WTC11 (cell line): ENCODE results near the gene FABP3.

Experiments used
- TF ChIP-seq, protein P1 (sequence below): fragments of 200-600 bp; IDR thresholded peaks from 2 replicates; pipeline ENCODE4 v1.8.0; 2022; ENCODE audit warnings: antibody characterized with exemption
- TF ChIP-seq, protein P2 (sequence below): sonication (generic); formaldehyde crosslinking; IDR thresholded peaks from 2 replicates; pipeline ENCODE4 v1.8.0; 2023; ENCODE audit warnings: missing genetic modification reagents, mild to moderate bottlenecking, borderline replicate concordance
- TF ChIP-seq, protein P3 (sequence below): sonication (generic); formaldehyde crosslinking; IDR thresholded peaks from 2 replicates; pipeline ENCODE4 v1.8.1; 2023; ENCODE audit warnings: mild to moderate bottlenecking, missing genetic modification reagents, moderate library complexity

DNA sequence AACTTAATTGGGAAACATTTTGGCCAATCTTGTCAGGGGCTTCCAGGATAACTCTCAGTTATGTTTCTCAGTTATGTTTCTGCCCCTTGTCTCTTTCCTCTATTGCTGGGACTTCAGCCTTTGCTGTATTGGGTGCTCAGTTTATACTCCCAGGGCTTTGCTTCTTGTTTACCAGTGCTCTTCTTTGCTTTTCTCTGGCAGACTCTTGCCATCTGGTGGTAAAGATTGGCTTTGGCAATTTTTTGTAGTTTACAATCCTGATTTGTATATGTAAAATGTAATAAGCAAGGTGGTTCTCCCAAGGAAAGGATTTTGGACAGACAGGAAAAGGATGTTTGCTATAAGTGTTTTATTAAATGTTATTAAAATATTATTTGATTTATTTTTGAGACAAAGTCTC is 37.9 kb downstream of the FABP3 start:
- TF ChIP-seq, protein P1, sequence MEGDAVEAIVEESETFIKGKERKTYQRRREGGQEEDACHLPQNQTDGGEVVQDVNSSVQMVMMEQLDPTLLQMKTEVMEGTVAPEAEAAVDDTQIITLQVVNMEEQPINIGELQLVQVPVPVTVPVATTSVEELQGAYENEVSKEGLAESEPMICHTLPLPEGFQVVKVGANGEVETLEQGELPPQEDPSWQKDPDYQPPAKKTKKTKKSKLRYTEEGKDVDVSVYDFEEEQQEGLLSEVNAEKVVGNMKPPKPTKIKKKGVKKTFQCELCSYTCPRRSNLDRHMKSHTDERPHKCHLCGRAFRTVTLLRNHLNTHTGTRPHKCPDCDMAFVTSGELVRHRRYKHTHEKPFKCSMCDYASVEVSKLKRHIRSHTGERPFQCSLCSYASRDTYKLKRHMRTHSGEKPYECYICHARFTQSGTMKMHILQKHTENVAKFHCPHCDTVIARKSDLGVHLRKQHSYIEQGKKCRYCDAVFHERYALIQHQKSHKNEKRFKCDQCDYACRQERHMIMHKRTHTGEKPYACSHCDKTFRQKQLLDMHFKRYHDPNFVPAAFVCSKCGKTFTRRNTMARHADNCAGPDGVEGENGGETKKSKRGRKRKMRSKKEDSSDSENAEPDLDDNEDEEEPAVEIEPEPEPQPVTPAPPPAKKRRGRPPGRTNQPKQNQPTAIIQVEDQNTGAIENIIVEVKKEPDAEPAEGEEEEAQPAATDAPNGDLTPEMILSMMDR, result no peak
- TF ChIP-seq, protein P2, sequence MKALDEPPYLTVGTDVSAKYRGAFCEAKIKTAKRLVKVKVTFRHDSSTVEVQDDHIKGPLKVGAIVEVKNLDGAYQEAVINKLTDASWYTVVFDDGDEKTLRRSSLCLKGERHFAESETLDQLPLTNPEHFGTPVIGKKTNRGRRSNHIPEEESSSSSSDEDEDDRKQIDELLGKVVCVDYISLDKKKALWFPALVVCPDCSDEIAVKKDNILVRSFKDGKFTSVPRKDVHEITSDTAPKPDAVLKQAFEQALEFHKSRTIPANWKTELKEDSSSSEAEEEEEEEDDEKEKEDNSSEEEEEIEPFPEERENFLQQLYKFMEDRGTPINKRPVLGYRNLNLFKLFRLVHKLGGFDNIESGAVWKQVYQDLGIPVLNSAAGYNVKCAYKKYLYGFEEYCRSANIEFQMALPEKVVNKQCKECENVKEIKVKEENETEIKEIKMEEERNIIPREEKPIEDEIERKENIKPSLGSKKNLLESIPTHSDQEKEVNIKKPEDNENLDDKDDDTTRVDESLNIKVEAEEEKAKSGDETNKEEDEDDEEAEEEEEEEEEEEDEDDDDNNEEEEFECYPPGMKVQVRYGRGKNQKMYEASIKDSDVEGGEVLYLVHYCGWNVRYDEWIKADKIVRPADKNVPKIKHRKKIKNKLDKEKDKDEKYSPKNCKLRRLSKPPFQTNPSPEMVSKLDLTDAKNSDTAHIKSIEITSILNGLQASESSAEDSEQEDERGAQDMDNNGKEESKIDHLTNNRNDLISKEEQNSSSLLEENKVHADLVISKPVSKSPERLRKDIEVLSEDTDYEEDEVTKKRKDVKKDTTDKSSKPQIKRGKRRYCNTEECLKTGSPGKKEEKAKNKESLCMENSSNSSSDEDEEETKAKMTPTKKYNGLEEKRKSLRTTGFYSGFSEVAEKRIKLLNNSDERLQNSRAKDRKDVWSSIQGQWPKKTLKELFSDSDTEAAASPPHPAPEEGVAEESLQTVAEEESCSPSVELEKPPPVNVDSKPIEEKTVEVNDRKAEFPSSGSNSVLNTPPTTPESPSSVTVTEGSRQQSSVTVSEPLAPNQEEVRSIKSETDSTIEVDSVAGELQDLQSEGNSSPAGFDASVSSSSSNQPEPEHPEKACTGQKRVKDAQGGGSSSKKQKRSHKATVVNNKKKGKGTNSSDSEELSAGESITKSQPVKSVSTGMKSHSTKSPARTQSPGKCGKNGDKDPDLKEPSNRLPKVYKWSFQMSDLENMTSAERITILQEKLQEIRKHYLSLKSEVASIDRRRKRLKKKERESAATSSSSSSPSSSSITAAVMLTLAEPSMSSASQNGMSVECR (CRISPR knock-in tag), result no peak
- TF ChIP-seq, protein P3, sequence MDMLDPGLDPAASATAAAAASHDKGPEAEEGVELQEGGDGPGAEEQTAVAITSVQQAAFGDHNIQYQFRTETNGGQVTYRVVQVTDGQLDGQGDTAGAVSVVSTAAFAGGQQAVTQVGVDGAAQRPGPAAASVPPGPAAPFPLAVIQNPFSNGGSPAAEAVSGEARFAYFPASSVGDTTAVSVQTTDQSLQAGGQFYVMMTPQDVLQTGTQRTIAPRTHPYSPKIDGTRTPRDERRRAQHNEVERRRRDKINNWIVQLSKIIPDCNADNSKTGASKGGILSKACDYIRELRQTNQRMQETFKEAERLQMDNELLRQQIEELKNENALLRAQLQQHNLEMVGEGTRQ (CRISPR knock-in tag), result no peak
